Left lung (tissue), 10 donors: ENCODE data around the gene ADGRA1. TPM values are rescaled to one million over a fixed set of nuclear protein-coding genes. Genes with fewer than 3 reads are reported as not detected.

Experiments
- ATAC-seq: fragments of 200-7000 bp; cut with Tn5 transposase; one replicate; pipeline ENCODE4 v1.9.1; 2020; ENCODE audit warnings: moderate library complexity
- DNase-seq, 4 donors: peaks; one replicate each; pipeline ENCODE4 v3.0.0-alpha.2; 2013 to 2020
- H3K27ac ChIP-seq, 2 donors: fragments of 200-600 bp; sonication (generic) in 1 of 2; one replicate each; pipeline versions ENCODE4 v1.5.0 to v1.8.0; 2020 to 2021
- H3K27me3 ChIP-seq, 2 donors: fragments of 200-600 bp; sonication (generic) in 1 of 2; one replicate each; pipeline versions ENCODE4 v1.5.0 to v1.8.0; 2020 to 2021
- H3K36me3 ChIP-seq, 2 donors: fragments of 200-600 bp; sonication (generic) in 1 of 2; one replicate each; pipeline versions ENCODE4 v1.5.0 to v1.8.0; 2020 to 2021
- H3K4me1 ChIP-seq, 2 donors: fragments of 200-600 bp; one replicate each; pipeline ENCODE4 v1.8.0; 2021
- H3K4me3 ChIP-seq, 2 donors: fragments of 200-600 bp; sonication (generic) in 1 of 2; one replicate each; pipeline versions ENCODE4 v1.5.0 to v1.8.0; 2020 to 2021; ENCODE audit warnings: mild to moderate bottlenecking in 1 of 2
- H3K9me3 ChIP-seq, 2 donors: fragments of 200-600 bp; sonication (generic) in 1 of 2; one replicate each; pipeline versions ENCODE4 v1.5.0 to v1.8.0; 2020 to 2021
- CTCF ChIP-seq, 2 donors: fragments of 200-600 bp; sonication (generic) in 1 of 2; IDR thresholded peaks; one replicate each; pipeline versions ENCODE4 v1.5.0 to v1.8.0; 2021; ENCODE audit warnings: antibody characterized with exemption in 2 of 2
- intact Hi-C, 2 donors: fragments of 100-400 bp; cut with DNase I; formaldehyde crosslinking; loops; one replicate each; pipeline versions ENCODE4 v1.11.2 to v1.14.2; 2022
- polyA plus RNA-seq, 6 donors: library from polyadenylated mRNA; unstranded; fragments of 120-200 nt; gene quantifications; one replicate each; pipeline ENCODE4 v1.2.1, GENCODE V29; 2013; ENCODE audit not compliant: insufficient read length in 6 of 6
- total RNA-seq, 2 donors: library from RNA; stranded (reverse); fragmentation: NEBNext Ultra II Directional; extraction: Animal tissue kit (Norgen Biotek cat#: 25700); gene quantifications; one replicate each; pipeline ENCODE4 v1.2.1, GENCODE V29; 2021
- donor health status: DM: no; HTN: yes; CAD: no.
- donor health status: DM: no; HTN: no; CAD: no.

The ADGRA1 gene
- total and polyA plus RNA-seq, 8 donors = 0.07 to 0.24 (median 0.09) TPM; not detected in 1

- no peak for TF ChIP-seq CTCF (IDR thresholded peaks at IDR 0.05)
- Histone ChIP-seq H3K4me1 (peaks cover 0 to 3% of the 10 kb centered on the region in 2 donors), H3K27ac (no peak overlapping the region), H3K36me3 (no peaks in the 10 kb centered on the region), H3K9me3 (no peaks in the 10 kb centered on the region), H3K27me3 (peaks cover 5 to 53% of the 10 kb centered on the region in 2 donors), H3K4me3 (no peak overlapping the region)
- intact Hi-C loops = no loop called here
- DNase-seq = peak in 2 of 4 donors; percentile 27 to 74
- no peak for ATAC-seq
Observed at GRCh38 chr10:133165556-133166503, 78.1 kb downstream of the ADGRA1 start.

GRCh38 chr10:133166504-133166827, 78.7 kb downstream of the ADGRA1 start:
- no peak for TF ChIP-seq CTCF (IDR thresholded peaks at IDR 0.05)
- no peak for ATAC-seq
- no peaks in the 10 kb centered on the region for H3K36me3 ChIP-seq
- no peak overlapping the region for H3K4me3 ChIP-seq
- peaks cover 0 to 46% of the 10 kb centered on the region in 2 donors for H3K27me3 ChIP-seq
- DNase-seq = peak in 2 of 4 donors; percentile 20 to 46
- no peaks in the 10 kb centered on the region for H3K9me3 ChIP-seq
- H3K27ac ChIP-seq = no peak overlapping the region
- intact Hi-C loops = no loop called here
- H3K4me1 ChIP-seq = no peaks in the 10 kb centered on the region

- intact Hi-C loops = no loop called here
- no peaks in the 10 kb centered on the region for H3K36me3 ChIP-seq
- peaks cover 0 to 40% of the 10 kb centered on the region in 2 donors for H3K27me3 ChIP-seq
- no peaks in the 10 kb centered on the region for H3K9me3 ChIP-seq
- H3K4me1 ChIP-seq = no peaks in the 10 kb centered on the region
- peak in 3 of 4 donors; percentile 29 to 80 (median 32) for DNase-seq
- no peak overlapping the region for H3K4me3 ChIP-seq
- ATAC-seq = no peak
- no peak for TF ChIP-seq CTCF (IDR thresholded peaks at IDR 0.05)
- no peak overlapping the region for H3K27ac ChIP-seq
Observed at GRCh38 chr10:133166828-133167692, 79.3 kb downstream of the ADGRA1 start.

- no peak overlapping the region for H3K27ac ChIP-seq
- DNase-seq (peak in 2 of 4 donors; percentile 28 to 55), ATAC-seq (no peak)
- H3K27me3 ChIP-seq = peaks cover 0 to 31% of the 10 kb centered on the region in 2 donors
- H3K9me3 ChIP-seq = no peaks in the 10 kb centered on the region
- intact Hi-C loops = no loop called here
- H3K4me3 ChIP-seq = no peak overlapping the region
- no peak for TF ChIP-seq CTCF (IDR thresholded peaks at IDR 0.05)
- H3K4me1 ChIP-seq = no peaks in the 10 kb centered on the region
- no peaks in the 10 kb centered on the region for H3K36me3 ChIP-seq
Observed at GRCh38 chr10:133167693-133168616, 80.2 kb downstream of the ADGRA1 start.
